Measurements from ENCODE around the gene CCDC136.

Gene CCDC136

GRCh38 chr7:128871050-128871449, 79.3 kb downstream of the CCDC136 start:
- H3K9me3 ChIP-seq (ENCODE audit: severe bottlenecking): no peaks in the 10 kb centered on the region
- no peak overlapping the region for H3K27ac ChIP-seq (ENCODE audit: poor library complexity, severe bottlenecking)
- no peak overlapping the region for H3K4me3 ChIP-seq (ENCODE audit: severe bottlenecking)
- TF ChIP-seq, protein P1, sequence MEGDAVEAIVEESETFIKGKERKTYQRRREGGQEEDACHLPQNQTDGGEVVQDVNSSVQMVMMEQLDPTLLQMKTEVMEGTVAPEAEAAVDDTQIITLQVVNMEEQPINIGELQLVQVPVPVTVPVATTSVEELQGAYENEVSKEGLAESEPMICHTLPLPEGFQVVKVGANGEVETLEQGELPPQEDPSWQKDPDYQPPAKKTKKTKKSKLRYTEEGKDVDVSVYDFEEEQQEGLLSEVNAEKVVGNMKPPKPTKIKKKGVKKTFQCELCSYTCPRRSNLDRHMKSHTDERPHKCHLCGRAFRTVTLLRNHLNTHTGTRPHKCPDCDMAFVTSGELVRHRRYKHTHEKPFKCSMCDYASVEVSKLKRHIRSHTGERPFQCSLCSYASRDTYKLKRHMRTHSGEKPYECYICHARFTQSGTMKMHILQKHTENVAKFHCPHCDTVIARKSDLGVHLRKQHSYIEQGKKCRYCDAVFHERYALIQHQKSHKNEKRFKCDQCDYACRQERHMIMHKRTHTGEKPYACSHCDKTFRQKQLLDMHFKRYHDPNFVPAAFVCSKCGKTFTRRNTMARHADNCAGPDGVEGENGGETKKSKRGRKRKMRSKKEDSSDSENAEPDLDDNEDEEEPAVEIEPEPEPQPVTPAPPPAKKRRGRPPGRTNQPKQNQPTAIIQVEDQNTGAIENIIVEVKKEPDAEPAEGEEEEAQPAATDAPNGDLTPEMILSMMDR (IDR thresholded peaks at IDR 0.05; ENCODE audit: poor library complexity, severe bottlenecking): no peak
- no peak for ATAC-seq (ENCODE audit: low read depth)
- no peaks in the 10 kb centered on the region for H3K36me3 ChIP-seq (ENCODE audit: low read depth)
- peaks cover 42% of the 10 kb centered on the region for H3K4me1 ChIP-seq (ENCODE audit: insufficient read depth, poor library complexity, severe bottlenecking)
- no peaks in the 10 kb centered on the region for H3K27me3 ChIP-seq (ENCODE audit: insufficient read depth, poor library complexity, severe bottlenecking)
- DNase-seq (ENCODE audit: low spot score): no peak
